Activated naive CD4-positive, alpha-beta T cell treated with Interleukin-2 at 50 U/mL for 16 hours (primary cell): Measurements from ENCODE around the gene STH.

Experiments used
- DNase-seq: peaks from one replicate; pipeline ENCODE4 v3.0.0-alpha.2; 2020

The STH gene

GRCh38 chr17:46028981-46029565 lies 30.0 kb downstream of the STH start:
- no peak for DNase-seq

- DNase-seq: no peak
Measured at GRCh38 chr17:46029627-46030026, 30.6 kb downstream of the STH start.

GRCh38 chr17:46030752-46031151 lies 31.7 kb downstream of the STH start:
- DNase-seq: no peak

- no peak for DNase-seq
Measured at GRCh38 chr17:46031440-46031839, 32.4 kb downstream of the STH start.

GRCh38 chr17:46031920-46032319 lies 32.9 kb downstream of the STH start:
- DNase-seq: no peak

- no peak for DNase-seq
Measured at GRCh38 chr17:46032909-46033308, 33.9 kb downstream of the STH start.

- DNase-seq: no peak
Measured at GRCh38 chr17:46033392-46033791, 34.3 kb downstream of the STH start.

- DNase-seq: no peak
Measured at GRCh38 chr17:46035112-46035818, 36.2 kb downstream of the STH start.

- no peak for DNase-seq
Measured at GRCh38 chr17:46036491-46036890, 37.4 kb downstream of the STH start.

GRCh38 chr17:46037722-46038255 lies 38.7 kb downstream of the STH start:
- DNase-seq: no peak

GRCh38 chr17:46038414-46038813 lies 39.4 kb downstream of the STH start:
- no peak for DNase-seq

GRCh38 chr17:46038937-46039336 lies 39.9 kb downstream of the STH start:
- no peak for DNase-seq

- DNase-seq: no peak
Measured at GRCh38 chr17:46039592-46040186, 40.6 kb downstream of the STH start.

- DNase-seq: no peak
Measured at GRCh38 chr17:46042246-46042645, 43.2 kb downstream of the STH start.

- no peak for DNase-seq
Measured at GRCh38 chr17:46042925-46043324, 43.9 kb downstream of the STH start.

GRCh38 chr17:46043606-46044005 lies 44.6 kb downstream of the STH start:
- no peak for DNase-seq

- DNase-seq: peak; percentile 51
Measured at GRCh38 chr17:46044286-46044928, 45.4 kb downstream of the STH start.

GRCh38 chr17:46044989-46045388 lies 45.9 kb downstream of the STH start:
- DNase-seq: no peak

GRCh38 chr17:46045639-46046038 lies 46.6 kb downstream of the STH start:
- no peak for DNase-seq

- DNase-seq: no peak
Measured at GRCh38 chr17:46046957-46047356, 47.9 kb downstream of the STH start.

GRCh38 chr17:46047398-46047797 lies 48.3 kb downstream of the STH start:
- no peak for DNase-seq

GRCh38 chr17:46047856-46048255 lies 48.8 kb downstream of the STH start:
- DNase-seq: no peak
